Endothelial cell of umbilical vein (primary cell): ENCODE results near the gene TMEM204.

ENCODE experiments used
- EZH2 ChIP-seq: IDR thresholded peaks from 2 replicates; pipeline ENCODE4 v1.6.1; 2012; ENCODE audit warnings: borderline replicate concordance, low read depth, mild to moderate bottlenecking, moderate library complexity, low read length, inconsistent platforms; ENCODE audit not compliant: severe bottlenecking
- POLR2A ChIP-seq: IDR thresholded peaks from 2 replicates; pipeline ENCODE4 v1.6.1; 2012; ENCODE audit warnings: low read depth, mild to moderate bottlenecking, control low read depth, low read length

GRCh38 chr16:1493746-1494094 is 39.7 kb upstream of the TMEM204 start:
- TF ChIP-seq POLR2A: no peak
- no peak for TF ChIP-seq EZH2
